OCI-LY1 (cell line): ENCODE measurements around the gene RPS6KL1.

ENCODE experiments used
- H2AFZ ChIP-seq: fragments of 200-600 bp; sonication (generic), shearing (Covaris generic); 2 replicates; pipeline ENCODE4 v1.6.0; 2014; ENCODE audit warnings: antibody characterized with exemption, mild to moderate bottlenecking, low read length
- H3F3A ChIP-seq: fragments of 200-600 bp; sonication (generic), shearing (Covaris generic); 2 replicates; pipeline ENCODE4 v1.6.0; 2014; ENCODE audit warnings: mild to moderate bottlenecking, antibody characterized with exemption, low read length, moderate library complexity; ENCODE audit not compliant: insufficient read depth
- H3K27ac ChIP-seq: fragments of 200-600 bp; sonication (generic); 2 replicates; pipeline ENCODE4 v1.5.1; 2014; ENCODE audit warnings: low read length, mixed run types, mild to moderate bottlenecking, low read depth; ENCODE audit not compliant: poor library complexity, severe bottlenecking
- H3K27me3 ChIP-seq: fragments of 200-600 bp; sonication (generic); 2 replicates; pipeline ENCODE4 v1.6.0; 2014; ENCODE audit warnings: antibody characterized with exemption, mild to moderate bottlenecking, low read length, moderate library complexity; ENCODE audit not compliant: insufficient read depth
- H3K36me3 ChIP-seq: fragments of 200-600 bp; sonication (generic); 2 replicates; pipeline ENCODE4 v1.6.1; 2014; ENCODE audit warnings: mild to moderate bottlenecking, antibody characterized with exemption, low read length, moderate library complexity, mixed read lengths; ENCODE audit not compliant: insufficient read depth
- H3K4me1 ChIP-seq: fragments of 200-600 bp; sonication (generic); 2 replicates; pipeline ENCODE4 v1.5.1; 2014; ENCODE audit warnings: mild to moderate bottlenecking, low read length, moderate library complexity; ENCODE audit not compliant: insufficient read depth, severe bottlenecking
- H3K4me2 ChIP-seq: fragments of 200-600 bp; sonication (generic), shearing (Covaris generic); 2 replicates; pipeline ENCODE4 v1.6.1; 2014; ENCODE audit warnings: low read length
- H3K4me3 ChIP-seq: fragments of 200-600 bp; sonication (generic); 2 replicates; pipeline ENCODE4 v1.5.1; 2014; ENCODE audit warnings: low read length, low read depth, mild to moderate bottlenecking, mixed read lengths; ENCODE audit not compliant: poor library complexity, severe bottlenecking
- H3K79me2 ChIP-seq: fragments of 200-600 bp; shearing (Covaris generic); 2 replicates; pipeline ENCODE4 v1.6.1; 2016; ENCODE audit warnings: mixed run types, low read length, mixed read lengths; ENCODE audit not compliant: insufficient read depth
- H3K9ac ChIP-seq: fragments of 200-600 bp; sonication (generic), shearing (Covaris generic); 2 replicates; pipeline ENCODE4 v1.6.1; 2014; ENCODE audit warnings: mild to moderate bottlenecking, low read length, mixed read lengths
- H3K9me2 ChIP-seq: fragments of 200-600 bp; sonication (generic), shearing (Covaris generic); 2 replicates; pipeline ENCODE4 v1.6.1; 2014; ENCODE audit warnings: low read depth, mild to moderate bottlenecking, low read length, mixed read lengths
- H3K9me3 ChIP-seq: fragments of 200-600 bp; shearing (Covaris generic); 2 replicates; pipeline ENCODE4 v1.6.1; 2014; ENCODE audit warnings: low read length, mixed read lengths
- H4K20me1 ChIP-seq: fragments of 200-600 bp; sonication (generic), shearing (Covaris generic); 2 replicates; pipeline ENCODE4 v1.6.0; 2016; ENCODE audit warnings: mild to moderate bottlenecking, low read length; ENCODE audit not compliant: insufficient read depth
- EZH2 ChIP-seq: fragments of 200-600 bp; sonication (generic), shearing (Covaris generic); IDR thresholded peaks from 2 replicates; pipeline ENCODE4 v1.8.0; 2017; ENCODE audit warnings: borderline replicate concordance, mixed run types, mild to moderate bottlenecking, antibody characterized with exemption, low read length, moderate library complexity, mixed read lengths
- TF ChIP-seq, protein P1 (sequence below): fragments of 200-600 bp; sonication (generic), shearing (Covaris generic); IDR thresholded peaks from 2 replicates; pipeline ENCODE4 v1.5.1; 2017; ENCODE audit warnings: mild to moderate bottlenecking, antibody characterized with exemption, low read length, moderate library complexity, mixed read lengths

Gene RPS6KL1

DNA sequence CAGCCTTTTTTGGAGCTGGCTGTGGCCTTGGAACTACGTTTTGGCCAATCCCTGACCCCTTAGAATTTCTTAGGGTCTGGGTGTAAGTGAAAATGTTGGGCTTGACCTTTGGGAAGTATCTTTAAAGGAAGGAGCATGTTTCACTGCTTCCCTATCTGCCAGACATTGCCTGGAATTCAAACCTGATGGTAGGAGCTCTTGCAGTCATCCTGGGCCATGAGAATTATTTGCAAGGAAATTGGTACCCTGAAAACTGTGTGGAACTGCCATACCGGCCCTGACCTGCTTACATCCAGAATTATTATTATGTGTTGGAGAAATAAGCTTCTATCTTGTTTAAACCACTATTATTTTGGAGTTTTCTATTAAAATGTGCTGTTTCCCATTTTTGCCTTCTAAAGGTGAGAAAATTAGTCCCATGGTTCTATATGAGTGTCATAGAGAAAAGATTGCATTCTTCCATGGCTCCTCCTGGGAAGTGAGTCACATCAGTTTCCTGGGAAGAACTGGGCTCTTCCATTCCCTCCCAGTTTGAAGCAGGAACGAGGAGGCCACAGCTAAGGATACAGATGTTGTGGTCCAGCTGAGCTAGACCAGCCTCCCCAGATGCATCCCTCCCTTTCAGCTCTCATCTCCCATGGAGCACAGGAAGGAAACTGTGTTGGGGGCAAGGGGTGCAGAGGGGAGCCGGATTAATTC is 41.9 kb upstream of the RPS6KL1 start:
- Histone ChIP-seq H3K4me1 (peaks cover 22% of the 10 kb centered on the region), H3K9ac (no peak overlapping the region), H4K20me1 (no peaks in the 10 kb centered on the region), H3K27me3 (no peaks in the 10 kb centered on the region), H3K79me2 (no peaks in the 10 kb centered on the region), H3K4me3 (no peak overlapping the region), H3K9me3 (no peaks in the 10 kb centered on the region), H3K36me3 (no peaks in the 10 kb centered on the region), H2AFZ (no peak overlapping the region), H3K4me2 (no peak overlapping the region), H3F3A (no peaks in the 10 kb centered on the region), H3K27ac (no peak overlapping the region), H3K9me2 (no peaks in the 10 kb centered on the region)
- TF ChIP-seq, protein P1, sequence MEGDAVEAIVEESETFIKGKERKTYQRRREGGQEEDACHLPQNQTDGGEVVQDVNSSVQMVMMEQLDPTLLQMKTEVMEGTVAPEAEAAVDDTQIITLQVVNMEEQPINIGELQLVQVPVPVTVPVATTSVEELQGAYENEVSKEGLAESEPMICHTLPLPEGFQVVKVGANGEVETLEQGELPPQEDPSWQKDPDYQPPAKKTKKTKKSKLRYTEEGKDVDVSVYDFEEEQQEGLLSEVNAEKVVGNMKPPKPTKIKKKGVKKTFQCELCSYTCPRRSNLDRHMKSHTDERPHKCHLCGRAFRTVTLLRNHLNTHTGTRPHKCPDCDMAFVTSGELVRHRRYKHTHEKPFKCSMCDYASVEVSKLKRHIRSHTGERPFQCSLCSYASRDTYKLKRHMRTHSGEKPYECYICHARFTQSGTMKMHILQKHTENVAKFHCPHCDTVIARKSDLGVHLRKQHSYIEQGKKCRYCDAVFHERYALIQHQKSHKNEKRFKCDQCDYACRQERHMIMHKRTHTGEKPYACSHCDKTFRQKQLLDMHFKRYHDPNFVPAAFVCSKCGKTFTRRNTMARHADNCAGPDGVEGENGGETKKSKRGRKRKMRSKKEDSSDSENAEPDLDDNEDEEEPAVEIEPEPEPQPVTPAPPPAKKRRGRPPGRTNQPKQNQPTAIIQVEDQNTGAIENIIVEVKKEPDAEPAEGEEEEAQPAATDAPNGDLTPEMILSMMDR: no peak
- TF ChIP-seq EZH2: no peak

DNA sequence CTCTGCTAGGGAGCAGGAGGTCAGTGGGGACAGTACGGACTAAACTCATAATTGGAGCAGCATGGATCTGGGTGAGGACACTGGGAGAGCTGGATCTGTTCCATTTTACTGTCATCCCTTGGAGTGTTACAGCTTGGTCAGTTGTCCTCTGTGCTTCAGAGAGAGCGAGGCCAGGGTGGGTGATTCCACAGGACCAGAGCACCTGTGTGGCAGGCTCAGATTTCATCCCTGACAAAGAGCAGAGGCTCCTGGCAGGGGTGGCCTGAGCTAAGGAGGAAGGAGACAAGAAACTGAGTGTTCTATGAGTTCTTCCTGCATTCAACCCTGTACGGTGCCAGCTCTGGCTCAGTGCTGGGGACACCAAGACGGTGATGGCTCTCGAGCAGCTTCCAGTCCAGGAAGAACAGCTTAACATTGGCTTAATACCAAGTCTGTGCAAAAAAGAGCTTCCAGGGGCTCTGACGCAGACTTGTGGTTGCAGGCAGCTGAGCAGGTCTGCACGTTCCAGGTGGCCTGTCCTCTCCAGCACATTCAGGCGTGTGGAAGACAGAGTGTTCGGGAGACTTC is 40.7 kb upstream of the RPS6KL1 start:
- H3K4me1 ChIP-seq: peaks cover 22% of the 10 kb centered on the region
- H3K36me3 ChIP-seq: no peaks in the 10 kb centered on the region
- H3K9ac ChIP-seq: no peak overlapping the region
- no peaks in the 10 kb centered on the region for H3K9me2 ChIP-seq
- H2AFZ ChIP-seq: no peak overlapping the region
- H3F3A ChIP-seq: no peaks in the 10 kb centered on the region
- H3K27me3 ChIP-seq: no peaks in the 10 kb centered on the region
- no peak for TF ChIP-seq EZH2
- TF ChIP-seq, protein P1: no peak
- no peak overlapping the region for H3K27ac ChIP-seq
- H3K4me3 ChIP-seq: no peak overlapping the region
- H4K20me1 ChIP-seq: no peaks in the 10 kb centered on the region
- no peaks in the 10 kb centered on the region for H3K79me2 ChIP-seq
- no peak overlapping the region for H3K4me2 ChIP-seq
- H3K9me3 ChIP-seq: no peaks in the 10 kb centered on the region

DNA sequence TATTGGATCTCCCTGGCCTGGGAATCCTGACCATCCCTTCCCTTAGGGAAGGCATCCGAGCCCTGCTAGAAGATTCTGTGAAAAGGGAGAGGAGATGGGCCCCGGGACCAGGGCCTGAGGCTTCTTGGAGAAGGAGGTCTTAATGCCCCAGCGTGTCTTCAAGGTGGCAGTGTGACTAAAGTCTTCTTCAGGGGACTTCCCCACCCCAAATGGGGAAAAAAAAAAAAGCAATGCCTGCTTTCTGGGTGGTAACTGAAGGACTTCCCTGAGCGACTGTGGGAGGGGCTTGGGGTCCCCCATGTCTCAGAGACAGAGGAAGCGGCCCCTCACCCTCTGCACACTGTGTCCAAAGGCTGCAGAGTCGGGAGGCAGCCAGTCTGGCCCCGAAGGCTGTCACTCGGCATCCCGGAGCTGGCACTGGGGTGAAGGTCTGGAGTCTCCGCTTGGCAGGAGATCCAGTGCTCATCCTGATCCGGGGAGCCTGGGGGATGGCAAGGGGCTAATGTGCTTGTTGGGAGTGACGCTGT is 40.2 kb upstream of the RPS6KL1 start:
- Histone ChIP-seq H2AFZ (no peak overlapping the region), H4K20me1 (no peaks in the 10 kb centered on the region), H3K79me2 (no peaks in the 10 kb centered on the region), H3K4me1 (peaks cover 22% of the 10 kb centered on the region), H3K9me3 (no peaks in the 10 kb centered on the region), H3K27ac (no peak overlapping the region), H3K9ac (no peak overlapping the region; the same call in 1 of the 2 replicates), H3K4me2 (peak overlapping the region; percentile 32; the same call in 1 of the 2 replicates), H3K4me3 (no peak overlapping the region), H3K36me3 (no peaks in the 10 kb centered on the region), H3K27me3 (no peaks in the 10 kb centered on the region), H3F3A (no peaks in the 10 kb centered on the region), H3K9me2 (no peaks in the 10 kb centered on the region)
- TF ChIP-seq EZH2: no peak
- TF ChIP-seq, protein P1: no peak
